Limb (tissue), 2 donors: ENCODE results near the gene CAPN9.

Experiments used
- DNase-seq, 2 donors: peaks; one replicate each; pipeline ENCODE4 v3.0.0-alpha.2; 2016; ENCODE audit errors: extremely low spot score in 2 of 2

Gene CAPN9

GRCh38 chr1:230768903-230769570, 21.8 kb downstream of the CAPN9 start:
- peak in 1 of 2 donors; percentile 38 for DNase-seq

GRCh38 chr1:230770317-230770716, 23.1 kb downstream of the CAPN9 start:
- no peak for DNase-seq

GRCh38 chr1:230771773-230772354, 24.7 kb downstream of the CAPN9 start:
- DNase-seq: no peak

- DNase-seq: peak in 1 of 2 donors; percentile 63
These were observed 25.5 kb downstream of the CAPN9 start for GRCh38 chr1:230772457-230773395.

- DNase-seq: no peak
These were observed 26.3 kb downstream of the CAPN9 start for GRCh38 chr1:230773396-230774033.

GRCh38 chr1:230778916-230779590, 31.9 kb downstream of the CAPN9 start:
- no peak for DNase-seq

GRCh38 chr1:230781131-230781530, 33.9 kb downstream of the CAPN9 start:
- DNase-seq: no peak

- no peak for DNase-seq
These were observed 34.4 kb downstream of the CAPN9 start for GRCh38 chr1:230781594-230781993.

GRCh38 chr1:230784163-230784562, 37.0 kb downstream of the CAPN9 start:
- no peak for DNase-seq

- no peak for DNase-seq
These were observed 38.6 kb downstream of the CAPN9 start for GRCh38 chr1:230785636-230786384.

GRCh38 chr1:230786385-230786753, 39.2 kb downstream of the CAPN9 start:
- DNase-seq: no peak

- no peak for DNase-seq
These were observed 40.3 kb downstream of the CAPN9 start for GRCh38 chr1:230787471-230787870.

- DNase-seq: no peak
These were observed 41.5 kb downstream of the CAPN9 start for GRCh38 chr1:230788561-230789275.

GRCh38 chr1:230790026-230790425, 42.8 kb downstream of the CAPN9 start:
- no peak for DNase-seq

- no peak for DNase-seq
These were observed 44.9 kb downstream of the CAPN9 start for GRCh38 chr1:230791986-230792564.

- no peak for DNase-seq
These were observed 45.7 kb downstream of the CAPN9 start for GRCh38 chr1:230792691-230793462.

GRCh38 chr1:230793463-230793745, 46.2 kb downstream of the CAPN9 start:
- no peak for DNase-seq

- DNase-seq: peak in 1 of 2 donors; percentile 67
These were observed 47.2 kb downstream of the CAPN9 start for GRCh38 chr1:230794431-230794830.
